Peyer's patch (tissue), 4 donors: ENCODE results near the gene APOBEC2.

Experiments
- POLR2A ChIP-seq, 2 donors: fragments of 450-650 bp; IDR thresholded peaks; one replicate each; pipeline ENCODE4 v1.5.1; 2017; ENCODE audit warnings: antibody characterized with exemption in 2 of 2, mild to moderate bottlenecking in 2 of 2, moderate library complexity in 2 of 2
- TF ChIP-seq, protein P1 (sequence below), 6 experiments: fragments of 450-650 bp in 4 of 6; fragments of 200-600 bp in 2 of 6; sonication (generic) in 1 of 6; IDR thresholded peaks; one replicate each; pipeline ENCODE4 v1.5.1; 2017 to 2019; ENCODE audit warnings: antibody characterized with exemption in 6 of 6, mild to moderate bottlenecking in 3 of 6, moderate library complexity in 1 of 6

GRCh38 chr6:41058783-41059181 lies 5.8 kb downstream of the APOBEC2 start:
- TF ChIP-seq, protein P1, sequence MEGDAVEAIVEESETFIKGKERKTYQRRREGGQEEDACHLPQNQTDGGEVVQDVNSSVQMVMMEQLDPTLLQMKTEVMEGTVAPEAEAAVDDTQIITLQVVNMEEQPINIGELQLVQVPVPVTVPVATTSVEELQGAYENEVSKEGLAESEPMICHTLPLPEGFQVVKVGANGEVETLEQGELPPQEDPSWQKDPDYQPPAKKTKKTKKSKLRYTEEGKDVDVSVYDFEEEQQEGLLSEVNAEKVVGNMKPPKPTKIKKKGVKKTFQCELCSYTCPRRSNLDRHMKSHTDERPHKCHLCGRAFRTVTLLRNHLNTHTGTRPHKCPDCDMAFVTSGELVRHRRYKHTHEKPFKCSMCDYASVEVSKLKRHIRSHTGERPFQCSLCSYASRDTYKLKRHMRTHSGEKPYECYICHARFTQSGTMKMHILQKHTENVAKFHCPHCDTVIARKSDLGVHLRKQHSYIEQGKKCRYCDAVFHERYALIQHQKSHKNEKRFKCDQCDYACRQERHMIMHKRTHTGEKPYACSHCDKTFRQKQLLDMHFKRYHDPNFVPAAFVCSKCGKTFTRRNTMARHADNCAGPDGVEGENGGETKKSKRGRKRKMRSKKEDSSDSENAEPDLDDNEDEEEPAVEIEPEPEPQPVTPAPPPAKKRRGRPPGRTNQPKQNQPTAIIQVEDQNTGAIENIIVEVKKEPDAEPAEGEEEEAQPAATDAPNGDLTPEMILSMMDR (IDR thresholded peaks at IDR 0.05), result no peak
- TF ChIP-seq POLR2A (IDR thresholded peaks at IDR 0.05), result no peak
